ENCODE results near the gene MAP2K5. TPM values are rescaled to one million over a fixed set of nuclear protein-coding genes. Genes with fewer than 3 reads are reported as not detected.

The MAP2K5 gene
- total RNA-seq, 1 experiment from 2014 or later = 15.0 TPM

- no peaks in the 10 kb centered on the region for H3K79me2 ChIP-seq (ENCODE audit: insufficient read depth, low read length)
- H3K4me1 ChIP-seq (ENCODE audit: insufficient read depth, low read length) = no peaks in the 10 kb centered on the region
- WGBS (ENCODE audit: extremely low coverage, insufficient read length, low lambda C conversion rate) = no CpG with 5 or more reads among the region's 2 CpGs
- no peak overlapping the region for H2BK120ac ChIP-seq (ENCODE audit: low read depth, low read length, poor library complexity, severe bottlenecking)
- no peak overlapping the region for H3K27ac ChIP-seq (ENCODE audit: insufficient read length, low read depth, low read length)
- H2BK5ac ChIP-seq (ENCODE audit: insufficient read length, low read length) = no peak overlapping the region
- no peak overlapping the region for H2BK12ac ChIP-seq (ENCODE audit: insufficient read length, low read depth, low read length)
- no peak overlapping the region for H3K4ac ChIP-seq (ENCODE audit: low read depth, low read length)
- Mint-ChIP-seq H3K4me3 (no peak overlapping the region), H3K9me3 (peaks cover 2 to 3% of the 10 kb centered on the region in 2 experiments; a peak in 4 of 5 replicates), H3K27ac (no peak overlapping the region), H3K36me3 (ENCODE audit: insufficient read depth in 1 of 3, low read depth in 3 of 3) (peaks cover 4 to 17% (median 16%) of the 10 kb centered on the region in 3 experiments; a peak in 6 of 7 replicates), H3K4me1 (peaks cover 24 to 26% of the 10 kb centered on the region in 2 experiments), H3K27me3 (ENCODE audit: low read depth) (no peaks in the 10 kb centered on the region)
- H4K8ac ChIP-seq (replicated peaks; ENCODE audit: insufficient read length, low read depth, low read length) = no peak overlapping the region
- H2AFZ ChIP-seq (ENCODE audit: low read length) = no peak overlapping the region
- H3K27me3 ChIP-seq (ENCODE audit: insufficient read depth, low read length) = no peaks in the 10 kb centered on the region
- H4K5ac ChIP-seq (ENCODE audit: insufficient read length, low read depth, low read length) = no peak overlapping the region
- H3K14ac ChIP-seq (ENCODE audit: insufficient read depth, low read length) = no peak overlapping the region
- H3K9me3 ChIP-seq (ENCODE audit: control insufficient read depth, low read depth, low read length) = no peaks in the 10 kb centered on the region
- no peak for TF ChIP-seq CTCF (conservative IDR thresholded peaks at IDR 0.05)
- no peaks in the 10 kb centered on the region for H3K79me1 ChIP-seq (ENCODE audit: insufficient read depth, low read depth, low read length, poor library complexity, severe bottlenecking)
- H4K20me1 ChIP-seq (ENCODE audit: control insufficient read depth, insufficient read depth, insufficient read length) = no peaks in the 10 kb centered on the region
- no peak overlapping the region for H3K56ac ChIP-seq (ENCODE audit: insufficient read length, low read depth, low read length)
- no peak overlapping the region for H3K18ac ChIP-seq (ENCODE audit: insufficient read length, low read depth, low read length)
- DNase-seq = no peak
- no peak overlapping the region for H3K4me2 ChIP-seq (ENCODE audit: insufficient read depth, insufficient read length, low read length)
- no peak overlapping the region for H2BK15ac ChIP-seq (ENCODE audit: low read depth, low read length)
- H3K9ac ChIP-seq (ENCODE audit: extremely low read depth, insufficient read length, low read length) = no peak overlapping the region
- no peak overlapping the region for H2AK5ac ChIP-seq (ENCODE audit: insufficient read length, low read length)
- H4K91ac ChIP-seq (ENCODE audit: insufficient read length, low read depth, low read length) = no peak overlapping the region
- no peak overlapping the region for H3K23ac ChIP-seq (ENCODE audit: insufficient read length, low read depth, low read length)
- H2BK20ac ChIP-seq (ENCODE audit: low read depth, low read length, poor library complexity, severe bottlenecking) = no peak overlapping the region
- no peak overlapping the region for H3T11ph ChIP-seq (ENCODE audit: low read length)
- no peaks in the 10 kb centered on the region for H3K23me2 ChIP-seq (ENCODE audit: insufficient read length, low read depth, low read length, poor library complexity, severe bottlenecking)
Observed at GRCh38 chr15:67559576-67559975, 17.1 kb downstream of the MAP2K5 start.
